Astrocyte of the cerebellum (primary cell): ENCODE results near the gene CRP.

Experiments
- DNase-seq: peaks from one replicate; pipeline ENCODE4 v3.0.0-alpha.2; 2011; ENCODE audit warnings: low read depth
- H3K4me3 ChIP-seq: 2 replicates; pipeline ENCODE4 v1.5.1; 2011; ENCODE audit warnings: mild to moderate bottlenecking, low read depth, low read length, moderate library complexity
- CTCF ChIP-seq: IDR thresholded peaks from 2 replicates; pipeline ENCODE4 v1.5.1; 2012; ENCODE audit warnings: low read length, low read depth, moderate library complexity, mild to moderate bottlenecking; ENCODE audit errors: missing control alignments
- in situ Hi-C: cut with HindIII; loops from 2 replicates; pipeline ENCODE4 v1.10.0; 2017; ENCODE audit warnings: low sequenced_read_pairs

Gene CRP

GRCh38 chr1:159705251-159705903 is 9.0 kb downstream of the CRP start:
- no peak for TF ChIP-seq CTCF
- in situ Hi-C loops, result loop anchor here (25.0 kb wide), 2 partner anchors 218 to 318 kb away; no protein-coding TSS in a partner anchor
- no peak overlapping the region for H3K4me3 ChIP-seq
- DNase-seq, result no peak

GRCh38 chr1:159704481-159704880 is 9.9 kb downstream of the CRP start:
- in situ Hi-C loops, result loop anchor here (25.0 kb wide), 2 partner anchors 217 to 317 kb away; no protein-coding TSS in a partner anchor
- no peak for DNase-seq
- TF ChIP-seq CTCF, result no peak
- H3K4me3 ChIP-seq, result no peak overlapping the region

GRCh38 chr1:159700312-159700711 is 14.1 kb downstream of the CRP start:
- no peak for TF ChIP-seq CTCF
- in situ Hi-C loops, result loop anchor here (25.0 kb wide), 2 partner anchors 213 to 313 kb away; no protein-coding TSS in a partner anchor
- H3K4me3 ChIP-seq, result no peak overlapping the region
- no peak for DNase-seq

- no peak for DNase-seq
- no peak overlapping the region for H3K4me3 ChIP-seq
- in situ Hi-C loops, result loop anchor here (25.0 kb wide), 2 partner anchors 212 to 312 kb away; no protein-coding TSS in a partner anchor
- TF ChIP-seq CTCF, result no peak
These were observed 14.7 kb downstream of the CRP start for GRCh38 chr1:159699653-159700052.

GRCh38 chr1:159699246-159699645 is 15.1 kb downstream of the CRP start:
- no peak for TF ChIP-seq CTCF
- DNase-seq, result no peak
- H3K4me3 ChIP-seq, result no peak overlapping the region
- in situ Hi-C loops, result no loop called here

GRCh38 chr1:159687511-159687910 is 26.9 kb downstream of the CRP start:
- no peak for TF ChIP-seq CTCF
- DNase-seq, result no peak
- in situ Hi-C loops, result no loop called here
- no peak overlapping the region for H3K4me3 ChIP-seq
